ENCODE results near the gene LMTK3. TPM values are rescaled to one million over a fixed set of nuclear protein-coding genes. Genes with fewer than 3 reads are reported as not detected.

LMTK3 gene
- total and polyA plus RNA-seq, 9 of the 15 experiments (the other 6 are each of a cell fraction or from before 2014, with no cell fraction given): 0.35 to 12.3 (median 2.0) TPM; not detected in 2

DNA sequence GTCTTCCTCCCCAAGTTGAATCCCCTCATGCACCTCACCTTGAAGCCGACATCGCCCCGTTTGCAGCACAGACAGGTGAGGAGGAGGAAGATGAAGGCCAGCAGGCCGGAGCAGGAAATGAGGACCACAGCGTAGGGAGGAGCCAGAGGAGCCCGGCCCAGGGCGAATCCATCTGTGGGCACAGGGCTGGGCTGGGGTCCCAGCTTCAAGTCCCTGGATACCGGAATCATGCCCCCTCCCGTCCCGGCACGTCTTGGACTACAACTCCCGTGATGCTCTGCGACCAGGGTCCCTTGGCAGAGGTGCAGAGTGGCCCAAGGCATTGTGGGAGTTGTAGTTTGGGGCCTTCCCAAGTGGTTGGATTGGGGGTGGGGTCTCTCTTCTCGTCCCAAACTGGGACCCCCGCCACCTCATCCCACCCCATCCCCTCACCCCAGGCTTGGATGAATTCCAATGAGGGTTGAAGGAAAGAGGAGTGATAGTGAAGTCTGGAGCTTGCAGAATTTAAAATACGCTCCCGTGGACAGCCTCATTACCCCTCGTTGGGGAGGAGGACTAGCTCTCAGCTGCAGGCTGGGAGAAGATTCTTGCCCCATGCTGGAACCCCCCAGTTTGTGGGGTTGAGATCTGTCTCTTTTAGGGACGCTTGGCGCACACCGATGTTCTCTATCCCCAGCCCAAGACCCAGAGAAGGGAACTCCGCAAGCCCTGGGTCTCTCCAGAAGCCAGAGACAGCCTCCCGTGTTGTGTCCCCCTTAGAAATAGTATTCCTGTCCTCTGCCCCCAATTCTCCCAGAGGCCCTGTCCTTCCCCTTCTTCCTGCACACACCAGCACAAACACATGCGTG, 990 bp downstream of the LMTK3 start (continued):
- TF ChIP-seq, protein P1, sequence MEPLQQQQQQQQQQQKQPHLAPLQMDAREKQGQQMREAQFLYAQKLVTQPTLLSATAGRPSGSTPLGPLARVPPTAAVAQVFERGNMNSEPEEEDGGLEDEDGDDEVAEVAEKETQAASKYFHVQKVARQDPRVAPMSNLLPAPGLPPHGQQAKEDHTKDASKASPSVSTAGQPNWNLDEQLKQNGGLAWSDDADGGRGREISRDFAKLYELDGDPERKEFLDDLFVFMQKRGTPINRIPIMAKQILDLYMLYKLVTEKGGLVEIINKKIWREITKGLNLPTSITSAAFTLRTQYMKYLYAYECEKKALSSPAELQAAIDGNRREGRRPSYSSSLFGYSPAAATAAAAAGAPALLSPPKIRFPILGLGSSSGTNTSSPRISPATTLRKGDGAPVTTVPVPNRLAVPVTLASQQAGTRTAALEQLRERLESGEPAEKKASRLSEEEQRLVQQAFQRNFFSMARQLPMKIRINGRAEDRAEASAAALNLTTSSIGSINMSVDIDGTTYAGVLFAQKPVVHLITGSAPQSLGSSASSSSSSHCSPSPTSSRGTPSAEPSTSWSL (CRISPR knock-in tag; IDR thresholded peaks at IDR 0.05; ENCODE audit: borderline replicate concordance): no peak
- TF ChIP-seq, protein P2, sequence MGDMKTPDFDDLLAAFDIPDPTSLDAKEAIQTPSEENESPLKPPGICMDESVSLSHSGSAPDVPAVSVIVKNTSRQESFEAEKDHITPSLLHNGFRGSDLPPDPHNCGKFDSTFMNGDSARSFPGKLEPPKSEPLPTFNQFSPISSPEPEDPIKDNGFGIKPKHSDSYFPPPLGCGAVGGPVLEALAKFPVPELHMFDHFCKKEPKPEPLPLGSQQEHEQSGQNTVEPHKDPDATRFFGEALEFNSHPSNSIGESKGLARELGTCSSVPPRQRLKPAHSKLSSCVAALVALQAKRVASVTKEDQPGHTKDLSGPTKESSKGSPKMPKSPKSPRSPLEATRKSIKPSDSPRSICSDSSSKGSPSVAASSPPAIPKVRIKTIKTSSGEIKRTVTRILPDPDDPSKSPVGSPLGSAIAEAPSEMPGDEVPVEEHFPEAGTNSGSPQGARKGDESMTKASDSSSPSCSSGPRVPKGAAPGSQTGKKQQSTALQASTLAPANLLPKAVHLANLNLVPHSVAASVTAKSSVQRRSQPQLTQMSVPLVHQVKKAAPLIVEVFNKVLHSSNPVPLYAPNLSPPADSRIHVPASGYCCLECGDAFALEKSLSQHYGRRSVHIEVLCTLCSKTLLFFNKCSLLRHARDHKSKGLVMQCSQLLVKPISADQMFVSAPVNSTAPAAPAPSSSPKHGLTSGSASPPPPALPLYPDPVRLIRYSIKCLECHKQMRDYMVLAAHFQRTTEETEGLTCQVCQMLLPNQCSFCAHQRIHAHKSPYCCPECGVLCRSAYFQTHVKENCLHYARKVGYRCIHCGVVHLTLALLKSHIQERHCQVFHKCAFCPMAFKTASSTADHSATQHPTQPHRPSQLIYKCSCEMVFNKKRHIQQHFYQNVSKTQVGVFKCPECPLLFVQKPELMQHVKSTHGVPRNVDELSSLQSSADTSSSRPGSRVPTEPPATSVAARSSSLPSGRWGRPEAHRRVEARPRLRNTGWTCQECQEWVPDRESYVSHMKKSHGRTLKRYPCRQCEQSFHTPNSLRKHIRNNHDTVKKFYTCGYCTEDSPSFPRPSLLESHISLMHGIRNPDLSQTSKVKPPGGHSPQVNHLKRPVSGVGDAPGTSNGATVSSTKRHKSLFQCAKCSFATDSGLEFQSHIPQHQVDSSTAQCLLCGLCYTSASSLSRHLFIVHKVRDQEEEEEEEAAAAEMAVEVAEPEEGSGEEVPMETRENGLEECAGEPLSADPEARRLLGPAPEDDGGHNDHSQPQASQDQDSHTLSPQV (IDR thresholded peaks at IDR 0.05): no peak
- TF ChIP-seq CREM (IDR thresholded peaks at IDR 0.05; ENCODE audit: low read depth) (peak; percentile 75), EHMT2 (IDR thresholded peaks at IDR 0.05) (no peak), KAT2B (IDR thresholded peaks at IDR 0.05; ENCODE audit: low read depth, low read length) (no peak), SRF (CRISPR knock-in tag; IDR thresholded peaks at IDR 0.05) (no peak), EP300 (IDR thresholded peaks at IDR 0.05; ENCODE audit: low read length) (no peak), GATAD2A (IDR thresholded peaks at IDR 0.05) (no peak), ZSCAN29 (IDR thresholded peaks at IDR 0.05) (no peak), CXXC5 (CRISPR knock-in tag; IDR thresholded peaks at IDR 0.05) (0 out of 2 replicates have a peak, but pooled peaks have one; percentile 15), XRCC3 (IDR thresholded peaks at IDR 0.05) (no peak)
- TF ChIP-seq, protein P3, sequence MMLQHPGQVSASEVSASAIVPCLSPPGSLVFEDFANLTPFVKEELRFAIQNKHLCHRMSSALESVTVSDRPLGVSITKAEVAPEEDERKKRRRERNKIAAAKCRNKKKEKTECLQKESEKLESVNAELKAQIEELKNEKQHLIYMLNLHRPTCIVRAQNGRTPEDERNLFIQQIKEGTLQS (IDR thresholded peaks at IDR 0.05): no peak
- TF ChIP-seq, protein P3 (CRISPR knock-in tag; conservative IDR thresholded peaks at IDR 0.05): no peak
- TF ChIP-seq, protein P4, sequence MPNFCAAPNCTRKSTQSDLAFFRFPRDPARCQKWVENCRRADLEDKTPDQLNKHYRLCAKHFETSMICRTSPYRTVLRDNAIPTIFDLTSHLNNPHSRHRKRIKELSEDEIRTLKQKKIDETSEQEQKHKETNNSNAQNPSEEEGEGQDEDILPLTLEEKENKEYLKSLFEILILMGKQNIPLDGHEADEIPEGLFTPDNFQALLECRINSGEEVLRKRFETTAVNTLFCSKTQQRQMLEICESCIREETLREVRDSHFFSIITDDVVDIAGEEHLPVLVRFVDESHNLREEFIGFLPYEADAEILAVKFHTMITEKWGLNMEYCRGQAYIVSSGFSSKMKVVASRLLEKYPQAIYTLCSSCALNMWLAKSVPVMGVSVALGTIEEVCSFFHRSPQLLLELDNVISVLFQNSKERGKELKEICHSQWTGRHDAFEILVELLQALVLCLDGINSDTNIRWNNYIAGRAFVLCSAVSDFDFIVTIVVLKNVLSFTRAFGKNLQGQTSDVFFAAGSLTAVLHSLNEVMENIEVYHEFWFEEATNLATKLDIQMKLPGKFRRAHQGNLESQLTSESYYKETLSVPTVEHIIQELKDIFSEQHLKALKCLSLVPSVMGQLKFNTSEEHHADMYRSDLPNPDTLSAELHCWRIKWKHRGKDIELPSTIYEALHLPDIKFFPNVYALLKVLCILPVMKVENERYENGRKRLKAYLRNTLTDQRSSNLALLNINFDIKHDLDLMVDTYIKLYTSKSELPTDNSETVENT (CRISPR knock-in tag; IDR thresholded peaks at IDR 0.05): no peak
- TF ChIP-seq, protein P5, sequence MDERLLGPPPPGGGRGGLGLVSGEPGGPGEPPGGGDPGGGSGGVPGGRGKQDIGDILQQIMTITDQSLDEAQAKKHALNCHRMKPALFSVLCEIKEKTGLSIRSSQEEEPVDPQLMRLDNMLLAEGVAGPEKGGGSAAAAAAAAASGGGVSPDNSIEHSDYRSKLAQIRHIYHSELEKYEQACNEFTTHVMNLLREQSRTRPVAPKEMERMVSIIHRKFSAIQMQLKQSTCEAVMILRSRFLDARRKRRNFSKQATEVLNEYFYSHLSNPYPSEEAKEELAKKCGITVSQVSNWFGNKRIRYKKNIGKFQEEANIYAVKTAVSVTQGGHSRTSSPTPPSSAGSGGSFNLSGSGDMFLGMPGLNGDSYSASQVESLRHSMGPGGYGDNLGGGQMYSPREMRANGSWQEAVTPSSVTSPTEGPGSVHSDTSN (CRISPR knock-in tag; IDR thresholded peaks at IDR 0.05; ENCODE audit: low read depth): no peak
- TF ChIP-seq, protein P5 (tag; conservative IDR thresholded peaks at IDR 0.05; ENCODE audit: low read depth): no peak
